ENCODE measurements around the gene FERMT3.
A peak's percentile ranks its signal among the peaks of the same experiment; 100 is the strongest.

FERMT3 gene

GRCh38 chr11:64268893-64269539 is 62.5 kb downstream of the FERMT3 start:
- peak overlapping the region; percentile 94 for H3K4me2 ChIP-seq (ENCODE audit: low read length)
- H4K8ac ChIP-seq (ENCODE audit: low read depth, low read length), result no peak overlapping the region
- no peaks in the 10 kb centered on the region for H3K27me3 ChIP-seq (ENCODE audit: insufficient read depth, low read length, poor library complexity)
- H3K79me1 ChIP-seq (ENCODE audit: low read length), result no peaks in the 10 kb centered on the region
- H3K18ac ChIP-seq (ENCODE audit: low read length), result peak overlapping the region; percentile 81
- H2BK120ac ChIP-seq (ENCODE audit: low read depth, low read length), result peak overlapping the region; percentile 14
- H4K5ac ChIP-seq (ENCODE audit: low read length), result no peak overlapping the region
- peak overlapping the region; percentile 74 for H3K4ac ChIP-seq (ENCODE audit: low read depth, low read length)
- no CpG with 5 or more reads among the region's 34 CpGs for WGBS (ENCODE audit: extremely low coverage, insufficient coverage, low lambda C conversion rate)
- H3K4me3 ChIP-seq (ENCODE audit: low read length), result peak overlapping the region; percentile 62
- peak overlapping the region; percentile 90 for H3K23ac ChIP-seq (ENCODE audit: low read length)
- H3K36me3 ChIP-seq (ENCODE audit: control insufficient read depth, insufficient read depth, low read length), result peaks cover 6% of the 10 kb centered on the region
- H2BK15ac ChIP-seq (replicated peaks; ENCODE audit: low read depth), result no peak overlapping the region
- peak overlapping the region; percentile 96 for H3K27ac ChIP-seq (ENCODE audit: low read depth, low read length)
- peaks cover 5% of the 10 kb centered on the region for H3K4me1 ChIP-seq (ENCODE audit: control insufficient read depth, low read depth, low read length)
- peak overlapping the region; percentile 95 for H2BK5ac ChIP-seq (ENCODE audit: low read length)
- peak overlapping the region; percentile 95 for H3K56ac ChIP-seq (ENCODE audit: low read length)
- H3K79me2 ChIP-seq (ENCODE audit: control insufficient read depth, insufficient read depth, low read length), result no peaks in the 10 kb centered on the region
- no peak overlapping the region for H2AK5ac ChIP-seq (ENCODE audit: low read length)
- peak; percentile 95 for DNase-seq
- peak overlapping the region; percentile 91 for H3K9ac ChIP-seq (ENCODE audit: low read length)

- no peak overlapping the region for H2AK5ac ChIP-seq (ENCODE audit: low read length)
- peak overlapping the region; percentile 93 for H3K9ac ChIP-seq (ENCODE audit: low read length)
- H3K27me3 ChIP-seq (ENCODE audit: insufficient read depth, low read length, poor library complexity), result no peaks in the 10 kb centered on the region
- H3K4me3 ChIP-seq (ENCODE audit: low read length), result peak overlapping the region; percentile 62
- peak; percentile 100 for DNase-seq
- H3K79me2 ChIP-seq (ENCODE audit: control insufficient read depth, insufficient read depth, low read length), result no peaks in the 10 kb centered on the region
- no peak overlapping the region for H2BK15ac ChIP-seq (replicated peaks; ENCODE audit: low read depth)
- peak overlapping the region; percentile 74 for H3K4ac ChIP-seq (ENCODE audit: low read depth, low read length)
- no peaks in the 10 kb centered on the region for H3K79me1 ChIP-seq (ENCODE audit: low read length)
- H3K18ac ChIP-seq (ENCODE audit: low read length), result peak overlapping the region; percentile 81
- H3K23ac ChIP-seq (ENCODE audit: low read length), result no peak overlapping the region
- H4K5ac ChIP-seq (ENCODE audit: low read length), result no peak overlapping the region
- H4K8ac ChIP-seq (ENCODE audit: low read depth, low read length), result no peak overlapping the region
- peak overlapping the region; percentile 14 for H2BK120ac ChIP-seq (ENCODE audit: low read depth, low read length)
- peak overlapping the region; percentile 96 for H3K27ac ChIP-seq (ENCODE audit: low read depth, low read length)
- peak overlapping the region; percentile 94 for H3K4me2 ChIP-seq (ENCODE audit: low read length)
- peaks cover 5% of the 10 kb centered on the region for H3K4me1 ChIP-seq (ENCODE audit: control insufficient read depth, low read depth, low read length)
- H3K36me3 ChIP-seq (ENCODE audit: control insufficient read depth, insufficient read depth, low read length), result peaks cover 1% of the 10 kb centered on the region
- H3K56ac ChIP-seq (ENCODE audit: low read length), result peak overlapping the region; percentile 97
- no CpG with 5 or more reads among the region's 58 CpGs for WGBS (ENCODE audit: extremely low coverage, insufficient coverage, low lambda C conversion rate)
- H2BK5ac ChIP-seq (ENCODE audit: low read length), result peak overlapping the region; percentile 65
Measured at GRCh38 chr11:64269540-64270220, 63.2 kb downstream of the FERMT3 start.

All from mesendoderm (in vitro differentiated cells).